SK-N-SH treated with all-trans-retinoic acid at 6 μM for 48 hours (cell line): ENCODE data around the gene SRRT.

Source experiments
- ATAC-seq: fragments of 200-7000 bp; cut with Tn5 transposase; 3 replicates; pipeline ENCODE4 v1.9.1; 2020; ENCODE audit warnings: mild to moderate bottlenecking, moderate library complexity
- ARNTL ChIP-seq: fragments of 450-650 bp; formaldehyde crosslinking; IDR thresholded peaks from 2 replicates; pipeline ENCODE4 v1.5.0; 2020; ENCODE audit warnings: low read depth, mild to moderate bottlenecking, moderate library complexity, borderline replicate concordance
- CREB5 ChIP-seq: fragments of 250-450 bp; sonication (Bioruptor Pico); IDR thresholded peaks from 2 replicates; pipeline ENCODE4 v1.5.1; 2020; ENCODE audit warnings: low read depth, mild to moderate bottlenecking, moderate library complexity
- ESRRG ChIP-seq: fragments of 250-450 bp; sonication (Bioruptor Pico); IDR thresholded peaks from 2 replicates; pipeline ENCODE4 v1.6.1; 2021; ENCODE audit warnings: mild to moderate bottlenecking
- ISL1 ChIP-seq: fragments of 250-450 bp; sonication (Bioruptor Pico); IDR thresholded peaks from 2 replicates; pipeline ENCODE4 v2.1.2; 2022; ENCODE audit warnings: mild to moderate bottlenecking, moderate library complexity
- OSR1 ChIP-seq: fragments of 250-450 bp; sonication (Bioruptor Pico); IDR thresholded peaks from 2 replicates; pipeline ENCODE4 v1.8.0; 2022; ENCODE audit warnings: moderate library complexity, mild to moderate bottlenecking, inconsistent platforms
- PATZ1 ChIP-seq: fragments of 250-450 bp; sonication (Bioruptor Pico); IDR thresholded peaks from 2 replicates; pipeline ENCODE4 v1.8.0; 2020; ENCODE audit warnings: mild to moderate bottlenecking, moderate library complexity, borderline replicate concordance
- RARB ChIP-seq: fragments of 250-450 bp; sonication (Bioruptor Pico); IDR thresholded peaks from 2 replicates; pipeline ENCODE4 v1.8.0; 2021; ENCODE audit warnings: mild to moderate bottlenecking, moderate library complexity
- SNAI2 ChIP-seq: fragments of 250-450 bp; sonication (Bioruptor Pico); IDR thresholded peaks from 2 replicates; pipeline ENCODE4 v1.5.0; 2020; ENCODE audit warnings: mild to moderate bottlenecking, moderate library complexity
- TCF4 ChIP-seq: fragments of 250-450 bp; sonication (Bioruptor Pico); IDR thresholded peaks from 2 replicates; pipeline ENCODE4 v1.8.0; 2021; ENCODE audit warnings: mild to moderate bottlenecking, moderate library complexity, borderline replicate concordance
- TOX ChIP-seq: fragments of 250-450 bp; sonication (Bioruptor Pico); IDR thresholded peaks from 2 replicates; pipeline ENCODE4 v1.8.0; 2021; ENCODE audit warnings: mild to moderate bottlenecking, moderate library complexity, borderline replicate concordance
- TSHZ2 ChIP-seq: fragments of 250-450 bp; sonication (Bioruptor Pico); IDR thresholded peaks from 2 replicates; pipeline ENCODE4 v1.5.0; 2020; ENCODE audit warnings: mild to moderate bottlenecking, moderate library complexity
- ZC3H10 ChIP-seq: fragments of 250-450 bp; sonication (Bioruptor Pico); IDR thresholded peaks from 2 replicates; pipeline ENCODE4 v1.5.1; 2021; ENCODE audit warnings: mild to moderate bottlenecking, moderate library complexity
- ZFP3 ChIP-seq: fragments of 250-450 bp; sonication (Bioruptor Pico); IDR thresholded peaks from 2 replicates; pipeline ENCODE4 v1.5.0; 2020; ENCODE audit warnings: mild to moderate bottlenecking, moderate library complexity
- ZFP30 ChIP-seq: fragments of 450-650 bp; formaldehyde crosslinking; IDR thresholded peaks from 2 replicates; pipeline ENCODE4 v1.5.0; 2022; ENCODE audit warnings: mild to moderate bottlenecking, moderate library complexity
- ZNF70 ChIP-seq: fragments of 450-650 bp; formaldehyde crosslinking; IDR thresholded peaks from 2 replicates; pipeline ENCODE4 v1.5.0; 2020; ENCODE audit warnings: mild to moderate bottlenecking, moderate library complexity
- ZNF8 ChIP-seq: fragments of 450-650 bp; formaldehyde crosslinking; IDR thresholded peaks from 2 replicates; pipeline ENCODE4 v1.5.0; 2020; ENCODE audit warnings: mild to moderate bottlenecking, moderate library complexity

Gene SRRT

GRCh38 chr7:100900978-100901377 lies 26.1 kb downstream of the SRRT start:
- no peak for ATAC-seq
- TF ChIP-seq CREB5 (CRISPR knock-in tag) (no peak), PATZ1 (CRISPR knock-in tag) (no peak), ZNF8 (no peak)

- TF ChIP-seq ZFP30 (CRISPR knock-in tag) (no peak), ZNF8 (no peak), RARB (CRISPR knock-in tag) (no peak), ARNTL (CRISPR knock-in tag) (no peak), CREB5 (CRISPR knock-in tag) (no peak), OSR1 (CRISPR knock-in tag) (no peak), ZNF70 (CRISPR knock-in tag) (no peak), ZFP3 (no peak)
- TF ChIP-seq, all 23 proteins: peak for 0
- no peak for ATAC-seq
Measured at GRCh38 chr7:100901921-100902332, 27.0 kb downstream of the SRRT start.

GRCh38 chr7:100902638-100903037 lies 27.7 kb downstream of the SRRT start:
- no peak for ATAC-seq

More at GRCh38 chr7:100902638-100903037, 27.7 kb downstream of the SRRT start:
- TF ChIP-seq PATZ1 (CRISPR knock-in tag) (no peak), TSHZ2 (no peak), ESRRG (CRISPR knock-in tag) (no peak), TOX (CRISPR knock-in tag) (no peak), SNAI2 (CRISPR knock-in tag) (no peak), ZC3H10 (CRISPR knock-in tag) (no peak), ZNF70 (CRISPR knock-in tag) (no peak), RARB (CRISPR knock-in tag) (no peak), ZFP30 (CRISPR knock-in tag) (no peak), ZNF8 (no peak), TCF4 (CRISPR knock-in tag) (no peak), ISL1 (CRISPR knock-in tag) (no peak), ZFP3 (no peak)
